SU-DHL-6 (cell line): ENCODE results near the gene KIFC3.
"Not testable (repeated sequence)": the region's sequence is repeated elsewhere in the genome, so short reads cannot be mapped to it uniquely, and the experiment has no call there.

Source experiments
- H2AFZ ChIP-seq: fragments of 200-600 bp; sonication (generic); 2 replicates; pipeline ENCODE4 v1.6.1; 2014; ENCODE audit warnings: low read depth, mild to moderate bottlenecking, moderate library complexity, mixed read lengths, antibody characterized with exemption, low read length; ENCODE audit not compliant: severe bottlenecking
- H3F3A ChIP-seq: fragments of 200-600 bp; shearing (Covaris generic); 2 replicates; pipeline ENCODE4 v1.6.0; 2016; ENCODE audit warnings: antibody characterized with exemption, mild to moderate bottlenecking; ENCODE audit not compliant: insufficient read depth
- H3K27ac ChIP-seq: fragments of 200-600 bp; sonication (generic); 2 replicates; pipeline ENCODE4 v1.5.1; 2016; ENCODE audit warnings: low read depth, mild to moderate bottlenecking, low read length, moderate library complexity, mixed read lengths
- H3K27me3 ChIP-seq: fragments of 200-600 bp; sonication (generic), shearing (Covaris generic); 2 replicates; pipeline ENCODE4 v1.6.0; 2014; ENCODE audit warnings: mild to moderate bottlenecking, low read length
- H3K36me3 ChIP-seq: fragments of 200-600 bp; sonication (generic); 2 replicates; pipeline ENCODE4 v1.6.1; 2014; ENCODE audit warnings: mild to moderate bottlenecking, low read length, mixed read lengths
- H3K4me2 ChIP-seq: fragments of 300-600, 200-600 bp; shearing (Covaris generic), sonication (generic); 2 replicates; pipeline ENCODE4 v1.6.0; 2014; ENCODE audit warnings: low read length, low read depth, mild to moderate bottlenecking; ENCODE audit not compliant: poor library complexity, severe bottlenecking
- H3K4me3 ChIP-seq: fragments of 200-600 bp; sonication (generic); 2 replicates; pipeline ENCODE4 v1.5.1; 2014; ENCODE audit warnings: antibody characterized with exemption, low read length, mild to moderate bottlenecking, mixed read lengths; ENCODE audit not compliant: insufficient read depth, poor library complexity, severe bottlenecking
- H3K79me2 ChIP-seq: fragments of 200-600 bp; sonication (generic); 2 replicates; pipeline ENCODE4 v1.6.1; 2014; ENCODE audit warnings: mild to moderate bottlenecking, low read length, moderate library complexity; ENCODE audit not compliant: insufficient read depth
- H3K9ac ChIP-seq: fragments of 200-600 bp; sonication (generic); 2 replicates; pipeline ENCODE4 v1.7.0; 2014; ENCODE audit warnings: mild to moderate bottlenecking, low read length
- H3K9me2 ChIP-seq: fragments of 200-600 bp; sonication (generic); replicated peaks from 2 replicates; pipeline ENCODE4 v1.6.1; 2014; ENCODE audit warnings: low read length; ENCODE audit not compliant: insufficient read depth
- H3K9me3 ChIP-seq: fragments of 200-600 bp; sonication (generic); 2 replicates; pipeline ENCODE4 v1.6.1; 2014; ENCODE audit warnings: low read length, mixed read lengths; ENCODE audit not compliant: insufficient read depth
- H4K20me1 ChIP-seq: fragments of 200-600 bp; sonication (generic); 2 replicates; pipeline ENCODE4 v1.6.1; 2014; ENCODE audit warnings: low read depth, mild to moderate bottlenecking, antibody characterized with exemption, low read length, moderate library complexity, mixed read lengths
- CTCF ChIP-seq: fragments of 200-600 bp; sonication (generic); IDR thresholded peaks from one replicate; pipeline ENCODE4 v1.5.1; 2017; ENCODE audit warnings: antibody characterized with exemption, mild to moderate bottlenecking, low read length, moderate library complexity; ENCODE audit not compliant: insufficient read depth, poor library complexity, severe bottlenecking
- EZH2phosphoT487 ChIP-seq: fragments of 200-600 bp; sonication (generic), shearing (Covaris generic); conservative IDR thresholded peaks from 2 replicates; pipeline ENCODE4 v1.6.1; 2018; ENCODE audit warnings: mild to moderate bottlenecking, antibody characterized with exemption, low read length, moderate library complexity, mixed read lengths

The KIFC3 gene

DNA sequence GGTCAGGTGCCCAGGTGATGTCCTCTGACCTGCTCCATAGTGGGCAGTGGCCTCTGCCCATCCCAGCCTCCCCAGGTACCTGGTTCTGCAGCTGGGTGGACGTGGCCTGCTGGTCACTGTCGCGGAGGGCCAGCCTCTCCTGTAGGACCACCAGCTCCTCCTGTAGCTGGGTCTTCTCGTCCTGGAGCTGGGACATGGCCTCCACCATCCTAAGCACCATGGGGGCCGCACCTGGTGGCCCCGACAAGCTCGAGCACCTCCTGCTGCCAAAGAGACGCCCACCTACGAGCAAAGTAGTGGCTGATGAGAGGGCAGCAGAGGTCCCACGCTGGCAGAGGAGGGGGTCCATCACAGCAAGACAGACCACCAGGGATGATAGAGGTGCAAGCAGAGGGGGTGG, 16.9 kb downstream of the KIFC3 start:
- no peaks in the 10 kb centered on the region for H3K27me3 ChIP-seq
- H4K20me1 ChIP-seq = no peaks in the 10 kb centered on the region
- no peak overlapping the region for H3K4me3 ChIP-seq
- no peak overlapping the region for H3K4me2 ChIP-seq
- no peaks in the 10 kb centered on the region for H3K9me3 ChIP-seq
- H3K79me2 ChIP-seq = no peaks in the 10 kb centered on the region
- H3K36me3 ChIP-seq = no peaks in the 10 kb centered on the region
- H2AFZ ChIP-seq = no peak overlapping the region
- no peak overlapping the region for H3K27ac ChIP-seq
- H3K9ac ChIP-seq = no peak overlapping the region
- no peaks in the 10 kb centered on the region for H3K9me2 ChIP-seq
- TF ChIP-seq CTCF (no peak), EZH2phosphoT487 (no peak)
- H3F3A ChIP-seq = no peaks in the 10 kb centered on the region

- TF ChIP-seq EZH2phosphoT487 = no peak
- no peaks in the 10 kb centered on the region for H3K9me2 ChIP-seq
- no peaks in the 10 kb centered on the region for H3K9me3 ChIP-seq
- no peak overlapping the region for H2AFZ ChIP-seq
- no peaks in the 10 kb centered on the region for H4K20me1 ChIP-seq
- no peak overlapping the region for H3K27ac ChIP-seq
- H3K9ac ChIP-seq = no peak overlapping the region
- H3F3A ChIP-seq = no peaks in the 10 kb centered on the region
- no peak overlapping the region for H3K4me3 ChIP-seq
- H3K27me3 ChIP-seq = no peaks in the 10 kb centered on the region
- H3K36me3 ChIP-seq = no peaks in the 10 kb centered on the region
- no peak overlapping the region for H3K4me2 ChIP-seq
- H3K79me2 ChIP-seq = no peaks in the 10 kb centered on the region
Measured at GRCh38 chr16:57784334-57784733, 18.0 kb downstream of the KIFC3 start.

- no peak for TF ChIP-seq EZH2phosphoT487
- no peak for TF ChIP-seq CTCF
- Histone ChIP-seq H3K27ac (no peak overlapping the region), H3F3A (no peaks in the 10 kb centered on the region), H3K79me2 (no peaks in the 10 kb centered on the region), H3K4me3 (no peak overlapping the region), H2AFZ (no peak overlapping the region), H4K20me1 (no peaks in the 10 kb centered on the region), H3K4me2 (no peak overlapping the region), H3K36me3 (no peaks in the 10 kb centered on the region), H3K9me2 (no peaks in the 10 kb centered on the region), H3K9me3 (no peaks in the 10 kb centered on the region), H3K9ac (no peak overlapping the region), H3K27me3 (no peaks in the 10 kb centered on the region)
Measured at GRCh38 chr16:57783883-57784282, 18.4 kb downstream of the KIFC3 start.

DNA sequence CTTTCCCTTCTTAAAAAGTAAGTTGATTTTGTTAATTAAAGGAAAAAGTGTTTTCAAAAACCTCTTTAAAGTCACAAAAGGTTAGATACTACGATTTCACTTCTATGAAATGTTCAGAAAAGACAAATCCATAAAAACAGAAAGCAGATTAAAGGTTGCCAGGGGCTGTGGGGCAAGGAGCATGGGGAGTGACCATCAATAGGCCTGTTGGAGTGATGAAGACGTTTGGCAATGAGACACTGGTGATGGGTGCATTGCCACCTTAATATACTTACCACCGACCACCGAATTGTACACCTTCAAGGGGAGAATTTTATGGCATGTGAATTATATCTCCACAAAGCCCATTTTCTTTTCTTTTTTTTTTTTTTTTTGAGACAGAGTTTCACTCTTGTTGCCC, 19.2 kb downstream of the KIFC3 start:
- H3K79me2 ChIP-seq = no peaks in the 10 kb centered on the region
- H3F3A ChIP-seq = no peaks in the 10 kb centered on the region
- no peaks in the 10 kb centered on the region for H4K20me1 ChIP-seq
- no peak overlapping the region for H3K27ac ChIP-seq
- TF ChIP-seq EZH2phosphoT487 = no peak
- TF ChIP-seq CTCF = no peak
- H3K9ac ChIP-seq = no peak overlapping the region
- H3K4me3 ChIP-seq = no peak overlapping the region
- H2AFZ ChIP-seq = no peak overlapping the region
- no peaks in the 10 kb centered on the region for H3K36me3 ChIP-seq
- H3K9me2 ChIP-seq = no peaks in the 10 kb centered on the region
- H3K27me3 ChIP-seq = no peaks in the 10 kb centered on the region
- H3K4me2 ChIP-seq = no peak overlapping the region
- no peaks in the 10 kb centered on the region for H3K9me3 ChIP-seq

GRCh38 chr16:57782607-57783055, 19.7 kb downstream of the KIFC3 start:
- not testable (repeated sequence) for H3K9me3 ChIP-seq, H3K79me2 ChIP-seq, H3K4me3 ChIP-seq, H3K27ac ChIP-seq, H3K9me2 ChIP-seq, H3K9ac ChIP-seq, H3K27me3 ChIP-seq, H4K20me1 ChIP-seq, H3F3A ChIP-seq, H3K36me3 ChIP-seq, H3K4me2 ChIP-seq, H2AFZ ChIP-seq
